HAP-1 (cell line): ENCODE results near the gene BMP8A.

Experiments
- DNase-seq, 2 experiments: peaks; one replicate each; pipeline ENCODE4 v3.0.0-alpha.2; 2016 to 2020; ENCODE audit warnings: low spot score in 2 of 2
- H3K27me3 ChIP-seq: fragments of 250-450 bp; sonication (Bioruptor Pico); 2 replicates; pipeline ENCODE4 v1.5.1; 2020; ENCODE audit warnings: low read depth, mild to moderate bottlenecking, moderate library complexity
- H3K36me3 ChIP-seq: fragments of 250-450 bp; sonication (Bioruptor Pico); replicated peaks from 2 replicates; pipeline ENCODE4 v1.5.1; 2020; ENCODE audit warnings: mild to moderate bottlenecking
- H3K4me1 ChIP-seq: fragments of 250-450 bp; sonication (Bioruptor Pico); 2 replicates; pipeline ENCODE4 v1.5.1; 2020; ENCODE audit warnings: mild to moderate bottlenecking
- H3K4me3 ChIP-seq: fragments of 250-450 bp; sonication (Bioruptor Pico); 2 replicates; pipeline ENCODE4 v1.5.1; 2020; ENCODE audit warnings: mild to moderate bottlenecking, moderate library complexity
- H3K9me3 ChIP-seq: fragments of 250-450 bp; sonication (Bioruptor Pico); 2 replicates; pipeline ENCODE4 v1.5.1; 2020; ENCODE audit warnings: mild to moderate bottlenecking, moderate library complexity
- in situ Hi-C: fragments of 300-500 bp; cut with MboI; formaldehyde crosslinking; loops from 3 replicates; pipeline ENCODE4 v1.14.3; 2020; ENCODE audit warnings: low sequenced_read_pairs, inconsistent platforms, mixed read lengths

The BMP8A gene

DNA sequence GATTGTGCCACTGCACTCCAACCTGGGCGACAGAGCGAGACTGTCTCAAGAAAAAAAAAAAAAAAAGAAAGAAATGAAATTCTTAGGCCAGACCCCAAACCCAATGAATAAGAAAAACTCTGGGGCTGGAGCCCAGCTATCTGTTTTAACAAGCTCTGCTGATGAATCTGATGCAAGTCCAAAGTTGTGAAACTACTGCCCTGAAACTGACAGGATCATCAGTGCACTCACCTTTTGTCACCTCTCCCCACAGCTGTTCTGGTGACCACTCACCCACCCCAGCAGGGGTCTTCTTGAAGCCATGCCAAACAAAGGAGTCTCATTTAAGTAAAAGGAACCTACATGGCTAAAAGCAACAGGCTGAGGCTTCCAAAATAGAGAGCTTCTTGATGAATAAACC lies 76.8 kb downstream of the BMP8A start:
- no peak for DNase-seq
- no peak overlapping the region for H3K4me3 ChIP-seq
- peaks cover 100% of the 10 kb centered on the region for H3K36me3 ChIP-seq
- no peaks in the 10 kb centered on the region for H3K27me3 ChIP-seq
- H3K9me3 ChIP-seq = no peaks in the 10 kb centered on the region
- in situ Hi-C loops = no loop called here
- H3K4me1 ChIP-seq = peaks cover 1% of the 10 kb centered on the region; the same call in 1 of the 2 replicates

- no peak for DNase-seq
- in situ Hi-C loops = no loop called here
- no peaks in the 10 kb centered on the region for H3K9me3 ChIP-seq
- H3K4me1 ChIP-seq = peaks cover 9% of the 10 kb centered on the region
- H3K4me3 ChIP-seq = no peak overlapping the region
- peaks cover 100% of the 10 kb centered on the region for H3K36me3 ChIP-seq
- H3K27me3 ChIP-seq = no peaks in the 10 kb centered on the region
These were observed 77.6 kb downstream of the BMP8A start for GRCh38 chr1:39569034-39569433.

- H3K27me3 ChIP-seq = no peaks in the 10 kb centered on the region
- peaks cover 11% of the 10 kb centered on the region for H3K4me1 ChIP-seq
- DNase-seq = no peak
- H3K4me3 ChIP-seq = no peak overlapping the region
- peaks cover 100% of the 10 kb centered on the region for H3K36me3 ChIP-seq
- H3K9me3 ChIP-seq = no peaks in the 10 kb centered on the region
- in situ Hi-C loops = no loop called here
These were observed 79.2 kb downstream of the BMP8A start for GRCh38 chr1:39570477-39571177.

GRCh38 chr1:39571178-39571483 lies 79.7 kb downstream of the BMP8A start:
- no peak for DNase-seq
- Histone ChIP-seq H3K4me3 (no peak overlapping the region), H3K9me3 (no peaks in the 10 kb centered on the region), H3K27me3 (no peaks in the 10 kb centered on the region), H3K4me1 (peaks cover 11% of the 10 kb centered on the region), H3K36me3 (peaks cover 98% of the 10 kb centered on the region)
- in situ Hi-C loops = no loop called here

- peaks cover 11% of the 10 kb centered on the region for H3K4me1 ChIP-seq
- in situ Hi-C loops = no loop called here
- DNase-seq = no peak
- no peaks in the 10 kb centered on the region for H3K9me3 ChIP-seq
- H3K36me3 ChIP-seq = peaks cover 85% of the 10 kb centered on the region
- no peak overlapping the region for H3K4me3 ChIP-seq
- no peaks in the 10 kb centered on the region for H3K27me3 ChIP-seq
These were observed 81.1 kb downstream of the BMP8A start for GRCh38 chr1:39572379-39573096.

- in situ Hi-C loops = no loop called here
- Histone ChIP-seq H3K9me3 (no peaks in the 10 kb centered on the region), H3K4me1 (peaks cover 11% of the 10 kb centered on the region), H3K36me3 (peaks cover 79% of the 10 kb centered on the region), H3K27me3 (no peaks in the 10 kb centered on the region), H3K4me3 (peak overlapping the region; percentile 77; the same call in 1 of the 2 replicates)
- no peak for DNase-seq
These were observed 81.6 kb downstream of the BMP8A start for GRCh38 chr1:39573097-39573465.

DNA sequence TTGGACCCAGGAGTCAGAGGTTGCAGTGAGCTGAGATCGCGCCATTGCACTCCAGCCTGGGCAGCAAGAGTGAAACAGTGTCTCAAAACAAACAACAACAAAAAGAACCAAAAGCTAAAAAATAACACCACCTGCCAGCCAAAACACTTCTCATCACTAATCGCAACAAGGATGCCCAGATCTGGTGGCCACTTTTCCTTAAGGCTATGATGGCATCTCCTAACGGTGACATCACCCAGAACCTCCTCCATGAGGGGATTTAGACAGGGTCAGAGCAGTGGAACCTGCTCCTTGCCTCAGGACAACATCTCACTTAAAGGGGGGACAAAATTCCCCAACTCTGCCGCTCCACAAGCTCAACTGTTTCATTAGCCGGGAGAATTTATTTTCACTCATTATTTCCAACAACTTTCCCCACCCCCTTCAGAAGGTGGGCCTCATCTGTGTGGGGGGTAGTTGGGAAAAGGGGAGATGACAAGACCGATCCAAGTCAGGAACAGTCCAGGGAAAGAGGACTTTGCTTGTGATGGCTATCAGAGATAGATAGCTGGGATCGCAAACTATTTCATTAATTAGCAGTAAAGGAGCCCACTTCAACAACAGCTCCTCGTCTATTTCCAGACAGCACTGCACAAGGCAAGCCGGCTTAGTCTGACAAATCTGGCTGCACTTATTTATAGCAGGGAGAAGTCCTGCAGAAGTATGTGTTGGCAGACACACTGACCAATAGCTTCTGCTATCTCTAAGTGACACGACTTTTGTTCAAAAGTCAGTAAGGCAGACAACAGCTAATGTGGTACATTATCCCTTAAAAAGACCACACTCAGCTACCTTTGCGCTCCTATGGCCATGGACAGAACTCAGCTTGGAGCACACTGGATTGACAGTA lies 82.5 kb downstream of the BMP8A start:
- Histone ChIP-seq H3K4me3 (peak overlapping the region; percentile 77), H3K9me3 (no peaks in the 10 kb centered on the region), H3K4me1 (peaks cover 11% of the 10 kb centered on the region), H3K36me3 (peaks cover 70% of the 10 kb centered on the region), H3K27me3 (no peaks in the 10 kb centered on the region)
- peak; percentile 20 to 33 for DNase-seq
- in situ Hi-C loops = no loop called here

DNA sequence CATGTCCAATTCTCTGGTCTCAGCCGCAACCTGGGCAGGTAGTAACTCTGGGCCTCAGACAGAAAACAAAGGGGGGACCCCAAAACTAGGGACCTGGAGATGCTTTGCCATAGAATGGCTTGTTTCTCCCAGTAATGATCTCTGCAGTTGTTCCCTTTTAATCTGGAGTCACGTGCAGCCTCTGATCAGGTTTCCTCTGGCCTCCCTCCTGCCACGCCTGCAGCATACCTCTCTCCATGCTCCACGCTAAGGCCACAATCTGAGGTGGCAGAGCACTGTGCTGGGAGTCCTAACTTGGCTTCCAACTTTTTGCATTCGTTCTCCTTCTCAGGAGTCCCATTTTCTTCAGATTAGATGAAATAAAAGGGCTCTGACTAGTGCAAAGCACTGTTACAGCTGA lies 83.2 kb downstream of the BMP8A start:
- Histone ChIP-seq H3K27me3 (no peaks in the 10 kb centered on the region), H3K4me1 (peaks cover 11% of the 10 kb centered on the region), H3K4me3 (peak overlapping the region; percentile 77), H3K9me3 (no peaks in the 10 kb centered on the region), H3K36me3 (peaks cover 64% of the 10 kb centered on the region)
- peak; percentile 50 to 58 for DNase-seq
- in situ Hi-C loops = no loop called here
